GM20000 (cell line): Measurements from ENCODE around the gene SNX15.
A peak's percentile ranks its signal among the peaks of the same experiment; 100 is the strongest.

Source experiments
- DNase-seq: peaks from one replicate; pipeline ENCODE4 v3.0.0; 2012; ENCODE audit warnings: low spot score
- CTCF ChIP-seq: IDR thresholded peaks from 2 replicates; pipeline ENCODE4 v1.5.1; 2012; ENCODE audit warnings: mild to moderate bottlenecking, control low read depth; ENCODE audit errors: extremely low read depth, missing control alignments

SNX15 gene

GRCh38 chr11:65047581-65048422 is 20.6 kb downstream of the SNX15 start:
- peak; percentile 58 for DNase-seq
- TF ChIP-seq CTCF: no peak

- TF ChIP-seq CTCF: no peak
- DNase-seq: no peak
These were observed 24.2 kb downstream of the SNX15 start for GRCh38 chr11:65051398-65051858.

- TF ChIP-seq CTCF: no peak
- DNase-seq: peak; percentile 46
These were observed 26.7 kb downstream of the SNX15 start for GRCh38 chr11:65053827-65054508.

GRCh38 chr11:65055538-65055937 is 28.3 kb downstream of the SNX15 start:
- TF ChIP-seq CTCF: no peak
- peak; percentile 45 for DNase-seq

- no peak for DNase-seq
- TF ChIP-seq CTCF: no peak
These were observed 29.8 kb downstream of the SNX15 start for GRCh38 chr11:65056999-65057398.

- no peak for TF ChIP-seq CTCF
- DNase-seq: no peak
These were observed 30.3 kb downstream of the SNX15 start for GRCh38 chr11:65057526-65057925.

GRCh38 chr11:65058012-65058411 is 30.8 kb downstream of the SNX15 start:
- DNase-seq: no peak
- no peak for TF ChIP-seq CTCF
